GM12874 (cell line): Measurements from ENCODE around the gene ADM.

ENCODE experiments used
- CTCF ChIP-seq: IDR thresholded peaks from 2 replicates; pipeline ENCODE4 v1.5.1; 2011; ENCODE audit warnings: low read depth, mild to moderate bottlenecking, control low read depth, low read length, moderate library complexity; ENCODE audit not compliant: insufficient read depth

Gene ADM

GRCh38 chr11:10328314-10329098 lies 23.6 kb downstream of the ADM start:
- no peak for TF ChIP-seq CTCF

- no peak for TF ChIP-seq CTCF
Measured at GRCh38 chr11:10329356-10329755, 24.5 kb downstream of the ADM start.

GRCh38 chr11:10329935-10330334 lies 25.1 kb downstream of the ADM start:
- no peak for TF ChIP-seq CTCF

GRCh38 chr11:10331548-10332289 lies 26.8 kb downstream of the ADM start:
- no peak for TF ChIP-seq CTCF

GRCh38 chr11:10333490-10333889 lies 28.6 kb downstream of the ADM start:
- TF ChIP-seq CTCF, result no peak

- TF ChIP-seq CTCF, result no peak
Measured at GRCh38 chr11:10338287-10338686, 33.4 kb downstream of the ADM start.

GRCh38 chr11:10348650-10349280 lies 43.9 kb downstream of the ADM start:
- no peak for TF ChIP-seq CTCF
